CD4-positive, alpha-beta T cell treated with Interferon gamma for 1 hour (primary cell): ENCODE measurements around the gene KLHL36.
A peak's percentile ranks its signal among the peaks of the same experiment; 100 is the strongest.
"Not testable (repeated sequence)": the region's sequence is repeated elsewhere in the genome, so short reads cannot be mapped to it uniquely, and the experiment has no call there.

Experiments used
- DNase-seq: peaks from one replicate; pipeline ENCODE4 v3.0.0-alpha.2; 2020

The KLHL36 gene

DNA sequence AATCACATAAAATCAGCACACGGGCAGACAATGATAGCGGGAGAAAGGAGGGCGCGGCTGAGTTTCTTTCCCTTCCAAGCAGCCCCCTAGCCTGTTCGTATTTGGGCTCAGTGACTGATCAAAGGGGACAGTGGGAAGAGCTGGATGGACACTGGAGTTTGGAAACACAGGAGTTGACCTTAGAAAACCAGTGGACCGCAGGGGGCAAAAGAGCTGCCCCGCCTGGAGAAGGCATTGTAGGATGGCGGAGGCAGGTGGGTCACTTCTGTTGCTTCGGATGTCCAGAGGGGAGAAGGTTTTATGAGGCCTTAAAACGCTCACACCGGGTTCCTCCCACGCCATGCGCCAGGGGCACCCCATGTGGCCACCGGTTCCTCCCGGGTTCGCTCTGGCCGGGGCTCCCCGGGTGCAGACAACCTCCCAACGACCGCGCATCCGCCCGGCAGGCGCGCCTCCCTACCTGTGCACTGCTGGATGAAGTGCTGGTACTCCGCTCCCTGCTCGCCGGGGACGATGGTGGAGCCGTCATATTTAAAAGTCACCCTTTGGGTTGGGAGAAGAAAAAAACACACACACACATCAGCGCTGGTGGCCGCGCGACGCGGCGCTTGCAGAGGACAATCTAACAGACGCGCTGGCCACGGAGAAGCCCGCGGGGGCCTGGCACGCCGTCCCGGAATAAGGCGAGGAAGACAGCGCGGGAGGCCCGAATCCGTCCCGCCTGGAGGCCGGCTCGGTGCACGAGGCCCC, 31.1 kb upstream of the KLHL36 start:
- peak; percentile 16 for DNase-seq

DNA sequence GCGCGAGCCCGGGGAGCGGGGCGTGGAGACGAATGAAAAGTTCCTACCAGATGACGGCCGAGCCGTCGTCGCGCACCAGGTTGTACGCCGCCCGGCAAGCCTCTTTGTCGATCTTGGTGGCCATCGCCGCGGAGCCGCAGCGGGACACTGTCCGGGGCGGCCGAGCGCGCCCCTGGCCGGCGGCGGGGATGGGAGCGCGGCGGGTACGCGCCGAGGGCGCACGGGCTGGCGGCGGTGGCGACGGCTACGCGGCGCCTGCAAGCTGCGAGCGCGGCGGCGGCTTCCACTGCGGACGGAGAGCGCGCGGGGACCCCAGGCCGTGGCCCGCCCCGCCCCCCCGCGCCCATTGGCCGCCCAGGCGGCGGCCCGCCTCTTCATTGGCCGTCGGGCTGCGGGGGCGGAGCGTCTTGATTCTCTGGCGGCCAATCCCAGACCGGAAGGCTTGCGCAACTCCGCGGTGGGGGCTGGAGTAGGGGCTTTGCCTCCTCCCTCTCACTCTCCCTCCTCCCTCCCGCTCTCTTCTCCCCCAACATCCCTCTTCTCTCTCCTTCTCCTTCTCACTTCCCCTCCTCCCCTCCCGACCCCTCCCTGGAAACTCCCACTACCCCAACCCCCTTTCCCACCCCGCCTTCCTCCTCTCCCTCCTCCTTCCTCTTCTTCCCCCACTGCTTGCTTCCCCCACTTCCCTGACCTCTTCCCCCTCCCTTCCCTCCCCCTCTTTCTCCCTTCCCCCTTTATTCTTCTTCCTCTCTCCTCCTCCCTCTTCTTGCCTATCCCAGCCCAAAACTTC, 30.3 kb upstream of the KLHL36 start, which contains the start of gene COTL1:
COTL1 (minus strand) TSS at position 288 of the 790 bp plus-strand sequence; CDS start at position 124, 164 bp downstream.
- DNase-seq: peak; percentile 94

DNA sequence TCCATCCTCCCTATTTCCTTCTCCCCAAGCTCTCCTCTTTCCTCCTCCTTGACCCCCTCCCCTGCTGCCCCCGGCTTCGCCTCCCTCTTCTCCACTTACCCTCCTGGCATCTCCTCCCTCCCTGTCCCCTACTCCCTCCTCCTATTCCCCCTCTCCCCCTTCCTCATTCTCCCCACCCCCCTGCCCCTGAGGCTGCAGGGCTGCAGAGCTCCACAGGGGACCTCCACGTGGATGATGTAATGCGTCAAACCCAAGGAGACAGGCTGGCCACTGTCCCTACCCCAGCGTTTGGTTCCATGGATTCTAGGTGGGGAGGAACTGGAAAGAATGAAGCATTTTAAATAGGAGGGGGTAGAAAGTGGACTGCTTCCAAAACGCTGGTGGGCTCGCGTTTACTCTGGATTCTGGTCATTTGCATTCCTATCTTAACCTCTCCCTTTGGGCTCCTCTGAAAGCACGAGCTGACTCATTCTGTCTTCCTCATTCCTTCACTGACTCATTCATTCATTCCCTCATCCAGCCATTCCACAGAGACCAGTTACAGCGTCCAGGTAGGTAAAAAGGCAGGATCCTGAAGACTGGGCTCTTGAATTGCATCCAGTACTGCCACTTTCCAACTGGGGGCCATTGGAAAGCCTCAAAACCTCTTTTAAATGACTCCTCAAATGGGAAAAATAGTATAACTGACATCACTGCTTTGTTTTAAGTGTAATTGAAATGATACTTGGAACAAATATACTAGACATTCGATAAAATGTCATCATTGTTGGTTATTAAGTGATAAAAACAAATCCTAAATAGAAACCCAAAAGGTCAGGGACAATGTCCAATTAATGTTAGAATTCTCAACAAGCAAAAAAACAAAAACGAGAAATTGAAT, 29.5 kb upstream of the KLHL36 start:
- DNase-seq: no peak

DNA sequence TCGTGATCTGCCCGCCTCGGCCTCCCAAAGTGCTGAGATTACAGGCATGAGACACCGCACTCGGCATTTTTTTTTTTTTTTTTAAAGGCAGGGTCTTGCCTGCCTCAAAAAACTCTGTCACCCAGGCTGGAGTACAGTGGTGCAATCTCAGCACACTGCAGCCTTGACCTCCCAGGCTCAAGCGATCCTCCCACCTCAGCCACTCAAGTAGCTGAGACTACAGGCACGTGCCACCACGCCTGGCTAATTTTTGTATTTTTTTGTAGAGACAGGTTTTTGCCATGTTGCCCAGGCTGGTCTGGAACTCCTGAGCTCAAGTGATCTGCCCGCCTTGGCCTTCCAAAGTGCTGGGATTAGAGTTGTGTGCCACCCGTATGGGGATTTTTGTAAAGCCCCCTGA, 27.4 kb upstream of the KLHL36 start:
- not testable (repeated sequence) for DNase-seq

DNA sequence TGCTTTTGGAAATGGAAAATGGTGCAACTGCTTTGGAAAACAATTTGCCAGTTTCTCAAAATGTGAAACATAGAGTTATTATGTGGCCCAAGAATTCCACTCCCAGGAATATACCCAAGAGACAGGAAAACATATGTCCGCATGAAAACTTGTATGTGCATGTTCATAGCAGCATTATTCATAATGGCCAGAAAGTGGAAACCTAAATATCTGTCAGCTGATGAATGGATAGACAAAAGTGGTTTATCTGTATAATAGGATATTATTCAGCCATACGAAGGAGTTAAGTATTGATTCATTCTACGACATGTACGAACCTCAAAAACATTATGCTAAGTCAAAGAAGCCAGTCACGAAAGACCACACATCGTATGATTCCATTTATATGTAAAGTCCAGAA, 22.8 kb upstream of the KLHL36 start:
- no peak for DNase-seq

DNA sequence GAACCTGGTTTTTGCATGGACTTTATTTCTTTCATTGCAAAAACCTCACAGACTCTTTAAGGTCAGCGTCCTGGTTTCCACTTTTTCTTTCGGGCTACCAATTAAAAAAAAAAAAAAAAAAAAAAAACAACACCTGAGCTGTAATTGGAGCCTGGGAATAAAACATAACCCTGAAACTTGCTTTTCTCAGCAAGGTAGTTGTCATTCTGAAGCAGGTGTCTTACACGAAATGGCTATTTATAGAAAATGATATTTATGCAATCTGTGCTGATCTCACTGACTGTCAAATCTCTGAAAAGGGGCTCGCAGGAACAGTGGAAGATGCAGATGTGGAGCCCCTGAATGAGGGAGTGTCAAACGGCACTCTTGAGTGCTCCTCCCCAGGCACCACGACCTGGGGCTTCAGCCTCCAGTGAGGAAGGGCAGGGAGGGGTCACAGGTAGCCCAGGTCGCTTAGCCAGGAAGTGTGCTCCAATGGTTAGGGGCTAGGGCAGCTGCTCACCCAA, 20.0 kb upstream of the KLHL36 start:
- no peak for DNase-seq

DNA sequence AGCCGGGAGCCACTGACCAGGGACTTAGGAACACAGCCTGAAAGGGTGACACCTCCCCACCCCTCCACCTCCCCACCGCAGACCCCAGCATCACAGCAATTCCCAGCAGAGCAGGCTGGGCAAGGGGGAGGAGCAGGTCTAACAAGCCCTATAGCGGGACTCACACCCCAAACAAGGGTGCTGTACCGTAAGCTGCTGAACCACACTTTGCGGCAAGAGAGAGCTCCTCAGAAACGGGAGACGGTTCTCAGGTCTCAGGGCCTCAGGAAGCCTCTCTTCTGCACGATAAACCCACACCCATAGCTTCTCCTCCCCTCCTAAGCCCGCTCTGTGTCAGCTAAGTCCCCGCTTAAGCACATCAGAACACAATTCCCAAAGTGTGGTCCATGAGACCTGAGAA, 18.7 kb upstream of the KLHL36 start:
- no peak for DNase-seq

DNA sequence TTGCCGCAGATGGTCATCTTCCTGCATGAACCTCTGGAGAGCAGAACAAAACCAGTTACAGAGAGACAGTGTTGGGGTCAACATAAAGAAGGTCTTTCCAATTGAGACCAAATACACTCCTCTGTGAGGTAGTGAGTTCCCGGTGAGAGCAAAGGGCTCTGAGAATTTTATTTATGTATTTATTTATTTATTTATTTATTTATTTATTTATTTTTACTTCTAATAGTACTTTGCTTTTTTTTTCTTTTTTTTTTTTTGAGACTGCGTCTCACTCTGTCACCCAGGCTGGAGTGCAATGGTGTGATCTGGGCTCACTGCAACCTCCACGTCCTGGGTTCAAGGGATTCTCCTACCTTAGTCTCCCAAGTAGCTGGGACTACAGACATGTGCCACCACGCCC, 18.3 kb upstream of the KLHL36 start:
- no peak for DNase-seq

DNA sequence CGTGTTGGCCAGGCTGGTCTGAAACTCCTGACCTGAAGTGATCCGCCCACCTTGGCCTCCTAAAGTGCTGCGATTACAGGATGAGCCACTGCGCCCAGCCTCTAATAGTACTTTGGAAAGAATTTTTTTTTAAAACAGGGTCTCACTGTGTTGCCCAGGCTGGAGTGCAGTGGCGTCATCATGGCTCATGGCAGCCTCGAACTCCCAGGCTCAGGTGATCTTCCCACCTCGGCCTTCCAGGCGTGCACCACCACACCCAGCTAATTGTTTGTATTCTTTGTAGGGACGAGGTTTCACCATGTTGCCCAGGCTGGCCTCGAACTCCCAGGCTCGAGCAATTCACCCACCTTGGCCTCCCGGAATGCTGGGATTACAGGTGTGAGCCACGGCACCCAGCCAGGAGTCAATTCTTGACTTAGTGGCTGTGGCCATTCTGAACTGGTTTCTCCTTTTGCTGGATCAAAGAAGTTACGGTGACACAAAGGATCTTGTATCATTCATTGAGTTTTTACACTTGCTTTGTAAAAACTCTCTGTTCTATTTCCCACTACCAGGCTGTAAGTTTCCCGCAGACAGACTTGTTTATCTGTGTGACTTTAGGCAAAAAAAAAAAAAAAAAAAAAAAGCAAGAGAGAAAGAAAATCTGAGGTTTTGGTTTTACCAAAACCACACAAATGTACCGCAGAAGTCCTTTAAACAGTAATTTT, 17.7 kb upstream of the KLHL36 start:
- no peak for DNase-seq

DNA sequence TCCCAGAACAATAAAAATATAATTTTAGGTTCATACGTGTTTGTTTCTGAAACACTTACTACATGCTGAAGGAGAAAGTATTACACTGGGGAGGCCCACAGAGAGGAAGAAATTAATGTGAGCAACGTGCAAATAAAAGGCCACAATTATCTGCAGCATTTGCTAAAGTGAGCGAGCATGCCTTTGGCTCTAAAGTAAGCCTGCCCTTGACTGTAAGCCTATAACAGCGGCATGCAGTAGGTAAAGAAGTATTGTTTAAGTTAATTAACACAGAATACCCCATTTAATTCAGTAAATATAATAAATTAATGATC, 17.2 kb upstream of the KLHL36 start:
- no peak for DNase-seq

DNA sequence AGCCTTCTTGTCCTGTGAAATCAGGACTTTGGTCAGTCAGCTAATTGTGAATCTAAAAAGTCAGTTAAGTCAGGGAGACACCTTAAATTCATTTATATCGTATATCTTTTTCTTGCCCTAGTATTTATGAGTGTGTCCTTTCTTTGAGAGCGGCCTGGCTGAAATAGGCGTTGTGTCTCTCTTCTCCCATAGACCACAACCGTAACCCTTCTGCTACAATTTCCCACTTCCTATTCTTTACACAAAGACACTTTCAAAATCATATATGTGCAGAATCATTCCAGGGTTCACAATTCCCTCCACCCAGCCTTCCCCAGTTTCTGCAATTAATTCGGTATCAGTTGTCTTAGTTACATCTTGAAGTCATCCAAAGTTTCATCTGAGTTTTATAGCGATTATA, 16.4 kb upstream of the KLHL36 start:
- no peak for DNase-seq

DNA sequence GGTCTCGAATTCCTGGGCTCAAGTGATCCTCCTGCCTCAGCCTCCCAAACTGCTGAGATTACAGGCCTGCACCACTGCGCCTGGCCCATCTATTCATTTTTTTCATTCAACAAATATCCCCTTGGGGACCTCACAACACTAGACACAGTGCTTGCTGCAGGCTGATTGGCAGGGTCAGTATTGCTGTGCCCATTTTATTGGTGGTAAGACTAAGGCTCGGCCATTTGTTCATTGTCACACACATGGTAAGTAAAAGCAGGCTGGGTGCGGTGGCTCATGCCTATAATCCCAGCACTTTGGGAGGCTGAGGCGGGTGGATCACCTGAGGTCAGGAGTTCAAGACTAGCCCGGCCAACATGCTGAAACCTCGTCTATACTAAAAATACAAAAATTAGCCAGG, 15.4 kb upstream of the KLHL36 start:
- not testable (repeated sequence) for DNase-seq

DNA sequence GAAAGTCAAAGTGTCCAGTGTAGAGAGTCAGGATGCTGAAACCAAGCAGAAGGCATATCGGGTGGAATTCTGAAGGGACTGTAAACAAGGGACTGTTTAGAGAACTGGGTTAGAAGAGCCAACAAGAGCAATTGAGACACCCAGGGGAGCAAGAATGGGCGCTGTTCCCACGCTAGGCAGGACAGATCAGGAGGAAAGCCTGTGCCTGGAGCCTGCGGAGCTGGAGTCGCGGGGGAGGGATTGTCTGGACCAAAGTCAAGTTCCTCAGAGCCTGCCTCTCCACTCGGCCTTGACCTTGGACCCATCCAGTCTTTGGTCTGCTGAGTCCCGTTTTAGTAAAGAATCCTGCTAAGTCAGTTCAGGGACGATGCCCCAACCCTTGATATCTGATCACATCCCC, 14.7 kb upstream of the KLHL36 start:
- DNase-seq: no peak

DNA sequence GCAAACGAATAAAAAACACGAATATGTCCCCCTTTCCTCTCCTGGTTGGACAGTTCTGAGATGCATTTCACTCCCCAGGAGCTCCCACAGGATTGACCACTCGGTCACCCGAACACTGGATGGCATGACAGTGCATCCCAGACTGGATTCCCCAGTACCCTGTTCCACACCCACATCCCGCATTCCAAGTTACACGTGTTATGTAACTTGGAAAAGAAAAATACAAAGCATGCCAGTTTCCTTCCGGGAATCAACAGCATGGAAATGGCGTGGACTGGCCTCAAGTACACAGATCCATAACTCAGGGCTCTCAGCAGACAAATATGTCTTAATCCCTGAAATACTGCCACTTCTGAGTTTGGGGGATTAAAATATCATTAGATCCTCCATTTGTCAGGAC, 12.6 kb upstream of the KLHL36 start:
- no peak for DNase-seq

DNA sequence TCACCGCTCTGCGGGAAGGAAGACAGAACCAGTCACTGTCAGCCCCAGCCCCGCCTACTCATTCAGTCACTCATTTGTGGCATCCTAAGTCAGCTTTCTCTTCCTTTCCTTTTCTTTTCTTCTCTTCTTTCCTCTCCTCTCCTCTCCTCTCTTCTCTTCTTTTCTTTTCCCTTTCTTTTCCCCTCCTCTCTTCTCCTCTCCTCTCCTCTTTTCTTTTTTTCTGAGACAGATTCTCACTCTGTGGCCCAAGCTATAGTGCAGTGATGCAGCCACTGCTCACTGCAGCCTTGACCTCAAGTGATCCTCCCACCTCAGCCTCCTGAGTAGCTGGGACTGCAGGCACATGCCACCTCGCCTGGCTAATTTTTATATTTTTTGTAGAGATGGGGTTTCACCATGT, 10.6 kb upstream of the KLHL36 start:
- no peak for DNase-seq

DNA sequence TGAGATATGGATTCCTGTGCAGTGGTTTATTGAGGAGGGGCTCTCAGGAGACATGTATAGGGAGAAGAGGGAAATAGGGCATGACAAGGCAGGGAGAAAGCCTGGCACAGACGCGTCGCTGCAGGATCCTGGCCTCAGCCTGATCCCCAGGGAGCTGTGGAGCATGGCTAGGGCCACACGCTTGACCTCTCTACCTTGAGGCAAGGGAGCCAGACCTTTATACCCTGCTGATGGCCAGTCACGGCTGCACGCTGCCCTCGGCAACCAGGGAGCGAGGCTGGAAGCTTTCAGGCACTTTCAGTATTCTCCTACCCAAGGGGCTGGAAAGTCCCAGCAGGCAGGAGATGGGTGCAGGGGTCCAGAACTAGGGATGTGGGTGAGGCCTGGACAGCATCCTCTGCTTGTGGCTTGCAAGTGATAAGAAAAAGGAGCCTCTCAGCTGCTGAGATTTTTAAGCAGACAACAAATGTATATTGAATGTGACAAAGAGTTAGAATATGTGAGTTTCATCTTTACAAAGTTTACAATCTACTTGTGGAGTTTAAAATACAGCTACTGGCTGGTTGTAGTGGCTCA, 10.0 kb upstream of the KLHL36 start:
- DNase-seq: no peak

DNA sequence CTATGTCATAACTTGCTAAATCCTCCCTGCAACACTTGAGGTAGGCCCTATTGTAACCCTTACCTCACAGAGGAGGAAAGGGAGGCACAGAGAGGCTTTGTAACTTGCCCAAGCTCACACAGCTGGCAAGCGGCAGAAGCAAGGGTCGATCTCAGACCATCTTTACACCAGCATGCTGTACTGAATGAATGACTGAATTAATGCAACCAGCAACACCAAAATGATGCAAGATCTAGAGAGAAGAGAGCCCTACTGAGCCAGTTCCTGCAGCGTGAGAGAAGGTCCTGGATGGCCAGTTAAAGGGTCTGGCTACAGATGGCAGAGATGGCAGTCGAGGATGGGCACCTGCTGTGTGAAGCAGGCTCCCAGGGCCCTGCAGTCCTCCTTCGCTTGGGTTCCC, 8.2 kb upstream of the KLHL36 start:
- DNase-seq: no peak

DNA sequence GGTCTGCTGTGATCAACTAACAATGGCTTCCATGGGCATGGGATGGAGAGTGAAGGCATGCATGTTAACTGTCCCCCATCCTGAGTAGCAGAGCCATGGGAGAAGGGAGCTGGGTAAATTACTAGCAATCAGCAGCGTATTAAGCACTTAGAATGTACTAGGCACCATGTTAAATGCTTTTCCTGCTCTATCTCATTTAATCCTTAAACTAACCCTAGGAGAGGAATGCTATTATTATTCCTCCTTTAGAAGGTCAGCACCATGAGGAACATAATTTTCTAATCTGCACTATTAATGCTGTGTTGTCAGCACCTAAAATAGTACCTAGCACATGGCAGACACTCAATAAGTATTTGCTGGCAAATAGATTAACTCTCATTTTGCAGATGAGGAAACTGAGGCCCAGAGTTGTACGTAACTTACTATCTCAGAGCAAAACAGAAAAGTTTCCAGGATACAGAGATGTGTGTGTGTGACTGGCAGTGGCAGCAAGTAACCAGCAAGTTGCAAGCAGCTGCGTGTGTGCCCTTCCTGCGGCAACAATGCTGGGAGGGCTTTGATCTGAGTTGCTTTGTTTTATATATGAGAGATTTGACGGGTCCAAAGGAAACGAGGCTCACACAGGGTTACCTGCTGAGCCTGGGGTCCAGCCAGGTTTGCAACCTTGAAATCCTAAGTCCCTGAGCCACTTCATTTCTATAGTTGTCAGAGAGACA, 6.5 kb upstream of the KLHL36 start:
- DNase-seq: no peak

DNA sequence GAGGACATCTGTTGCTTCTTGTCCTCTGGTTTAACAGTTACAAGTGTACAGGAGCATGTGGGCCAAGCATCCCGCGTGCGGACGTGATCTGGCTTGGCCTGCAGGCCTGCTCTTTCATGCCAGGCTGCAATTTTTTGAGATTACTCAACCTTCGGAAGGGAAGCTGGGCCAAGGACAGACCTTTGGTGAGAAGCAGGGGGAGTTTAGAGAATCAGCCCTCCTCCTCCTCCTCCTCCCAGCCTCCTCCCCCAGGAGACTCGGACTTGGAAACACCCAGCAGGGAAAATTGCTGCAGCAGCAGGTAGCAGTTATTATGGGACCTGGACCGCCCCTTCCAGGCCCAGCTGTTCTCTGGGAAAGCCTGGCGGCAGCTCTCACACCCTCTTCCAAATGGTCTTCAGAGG, 5.1 kb upstream of the KLHL36 start:
- no peak for DNase-seq

DNA sequence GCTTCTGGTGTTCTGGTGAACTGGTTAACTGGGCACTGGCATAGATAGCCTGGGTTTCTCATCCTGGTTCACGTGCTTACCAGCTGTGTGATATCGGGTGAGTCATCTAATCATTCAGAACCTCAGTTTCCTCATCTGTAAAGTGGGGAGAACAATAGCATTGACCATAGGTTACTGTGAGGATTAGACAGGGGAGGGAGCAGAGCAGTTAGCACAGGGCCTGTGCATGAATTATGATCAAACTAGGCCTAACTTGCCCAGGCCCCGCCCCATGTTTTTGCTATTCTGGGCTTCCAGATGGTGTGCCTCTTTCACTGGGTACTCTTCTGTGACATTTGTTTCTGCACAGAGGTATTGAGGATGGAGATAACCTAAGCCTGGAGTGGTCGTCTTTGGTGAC, 4.6 kb upstream of the KLHL36 start:
- no peak for DNase-seq
